Chondrocyte (in vitro differentiated cells): Measurements from ENCODE around the gene POLN. TPM values are rescaled to one million over a fixed set of nuclear protein-coding genes. Genes with fewer than 3 reads are reported as not detected.

Experiments
- DNase-seq: peaks from one replicate; pipeline ENCODE4 v3.0.0; 2021; ENCODE audit warnings: mixed read lengths, low spot score
- H3K27ac Mint-ChIP-seq: one replicate; pipeline ENCODE4 v1.8.0; 2021; ENCODE audit warnings: mild to moderate bottlenecking, moderate library complexity, mixed read lengths; ENCODE audit not compliant: unreplicated experiment
- H3K27me3 Mint-ChIP-seq: 2 replicates; pipeline ENCODE4 v1.8.0; 2021; ENCODE audit warnings: low read depth, mixed read lengths
- H3K36me3 Mint-ChIP-seq: 2 replicates; pipeline ENCODE4 v1.8.0; 2021; ENCODE audit warnings: low read depth, mixed read lengths
- H3K4me1 Mint-ChIP-seq: 2 replicates; pipeline ENCODE4 v1.8.0; 2021; ENCODE audit warnings: low read depth, mild to moderate bottlenecking, mixed read lengths
- H3K4me3 Mint-ChIP-seq: one replicate; pipeline ENCODE4 v1.8.0; 2021; ENCODE audit warnings: mild to moderate bottlenecking, moderate library complexity, mixed read lengths; ENCODE audit not compliant: unreplicated experiment
- H3K9me3 Mint-ChIP-seq: 2 replicates; pipeline ENCODE4 v1.8.0; 2021; ENCODE audit warnings: low read depth, mixed read lengths
- CTCF ChIP-seq: fragments of 200-600 bp; sonication (generic); IDR thresholded peaks from 2 replicates; pipeline ENCODE4 v1.5.0; 2021; ENCODE audit warnings: antibody characterized with exemption, mild to moderate bottlenecking, moderate library complexity
- total RNA-seq: library from RNA; stranded (reverse); gene quantifications from 3 replicates; pipeline ENCODE4 v1.2.1, GENCODE V29; 2021

The POLN gene
- total RNA-seq, 1 donor from 2014 or later: 5.5 TPM

GRCh38 chr4:2259036-2259540 is 17.2 kb upstream of the POLN start:
- Mint-ChIP-seq H3K36me3 (peaks cover 10% of the 10 kb centered on the region), H3K4me1 (peaks cover 16% of the 10 kb centered on the region), H3K27me3 (no peaks in the 10 kb centered on the region), H3K4me3 (no peak overlapping the region), H3K27ac (no peak overlapping the region), H3K9me3 (no peaks in the 10 kb centered on the region)
- peak; percentile 88 for DNase-seq
- TF ChIP-seq CTCF: no peak

- Mint-ChIP-seq H3K4me3 (no peak overlapping the region), H3K27me3 (no peaks in the 10 kb centered on the region), H3K36me3 (peaks cover 10% of the 10 kb centered on the region), H3K4me1 (peaks cover 16% of the 10 kb centered on the region), H3K9me3 (no peaks in the 10 kb centered on the region), H3K27ac (peak overlapping the region; percentile 12)
- DNase-seq: peak; percentile 83
- no peak for TF ChIP-seq CTCF
Measured at GRCh38 chr4:2258091-2259035, 16.4 kb upstream of the POLN start.

- H3K4me1 Mint-ChIP-seq: peaks cover 16% of the 10 kb centered on the region
Measured at GRCh38 chr4:2257361-2258081, 15.6 kb upstream of the POLN start.

GRCh38 chr4:2256781-2257191 is 14.9 kb upstream of the POLN start:
- H3K9me3 Mint-ChIP-seq: no peaks in the 10 kb centered on the region
- H3K27ac Mint-ChIP-seq: no peak overlapping the region
- H3K36me3 Mint-ChIP-seq: peaks cover 14% of the 10 kb centered on the region
- no peaks in the 10 kb centered on the region for H3K27me3 Mint-ChIP-seq
- no peak for DNase-seq
- H3K4me3 Mint-ChIP-seq: no peak overlapping the region
- TF ChIP-seq CTCF: no peak
- peaks cover 16% of the 10 kb centered on the region for H3K4me1 Mint-ChIP-seq

More at GRCh38 chr4:2257361-2258081, 15.6 kb upstream of the POLN start:
- Mint-ChIP-seq H3K36me3 (peaks cover 13% of the 10 kb centered on the region), H3K27ac (peak overlapping the region; percentile 12), H3K9me3 (no peaks in the 10 kb centered on the region), H3K4me3 (no peak overlapping the region), H3K27me3 (no peaks in the 10 kb centered on the region)
- TF ChIP-seq CTCF: no peak
- DNase-seq: no peak

GRCh38 chr4:2256156-2256731 is 14.3 kb upstream of the POLN start:
- H3K4me3 Mint-ChIP-seq: no peak overlapping the region
- H3K4me1 Mint-ChIP-seq: peaks cover 16% of the 10 kb centered on the region
- peaks cover 14% of the 10 kb centered on the region for H3K36me3 Mint-ChIP-seq
- DNase-seq: peak; percentile 87
- no peak overlapping the region for H3K27ac Mint-ChIP-seq
- no peak for TF ChIP-seq CTCF
- H3K9me3 Mint-ChIP-seq: no peaks in the 10 kb centered on the region
- H3K27me3 Mint-ChIP-seq: no peaks in the 10 kb centered on the region
